RWPE2 (cell line): ENCODE data around the gene MEX3A.

Source experiments
- ATAC-seq: fragments of 200-7000 bp; cut with Tn5 transposase; 3 replicates; pipeline ENCODE4 v1.9.1; 2021; ENCODE audit warnings: low read depth
- DNase-seq: peaks from one replicate; pipeline ENCODE4 v3.0.0-alpha.2; 2020; ENCODE audit warnings: low spot score
- H3K27ac ChIP-seq: fragments of 450-650 bp; 2 replicates; pipeline ENCODE4 v1.5.1; 2017; ENCODE audit warnings: mild to moderate bottlenecking; ENCODE audit not compliant: poor library complexity, severe bottlenecking
- H3K27me3 ChIP-seq: fragments of 250-450 bp; sonication (Bioruptor Pico); 2 replicates; pipeline ENCODE4 v1.5.1; 2021; ENCODE audit warnings: mild to moderate bottlenecking, moderate library complexity; ENCODE audit not compliant: insufficient read depth, poor library complexity, severe bottlenecking
- H3K36me3 ChIP-seq: fragments of 250-450 bp; sonication (Bioruptor Pico); 2 replicates; pipeline ENCODE4 v1.5.1; 2020; ENCODE audit warnings: low read depth, mild to moderate bottlenecking, moderate library complexity
- H3K4me1 ChIP-seq: fragments of 250-450 bp; sonication (Bioruptor Pico); 2 replicates; pipeline ENCODE4 v1.5.1; 2021; ENCODE audit warnings: mild to moderate bottlenecking, moderate library complexity; ENCODE audit not compliant: insufficient read depth, poor library complexity, severe bottlenecking
- H3K4me3 ChIP-seq: fragments of 250-450 bp; sonication (Bioruptor Pico); 2 replicates; pipeline ENCODE4 v1.5.1; 2021; ENCODE audit warnings: mild to moderate bottlenecking, moderate library complexity; ENCODE audit not compliant: severe bottlenecking
- H3K9me3 ChIP-seq: fragments of 250-450 bp; sonication (Bioruptor Pico); 2 replicates; pipeline ENCODE4 v1.5.1; 2021; ENCODE audit warnings: mild to moderate bottlenecking, moderate library complexity; ENCODE audit not compliant: severe bottlenecking
- CTCF ChIP-seq: fragments of 450-650 bp; IDR thresholded peaks from one replicate; pipeline ENCODE4 v1.5.1; 2017; ENCODE audit warnings: mild to moderate bottlenecking, moderate library complexity; ENCODE audit not compliant: poor library complexity, severe bottlenecking

MEX3A gene

GRCh38 chr1:156054500-156055280, 27.6 kb downstream of the MEX3A start, which contains the start of gene LAMTOR2:
Gene LAMTOR2, plus strand, starts transcription at chr1:156054782. Its CDS starts 108 bp downstream, at chr1:156054890.
- no peak for TF ChIP-seq CTCF
- no peaks in the 10 kb centered on the region for H3K4me1 ChIP-seq
- peak within 1 kb of the TSS; percentile 90 for H3K27ac ChIP-seq
- DNase-seq = peak; percentile 96
- peak within 1 kb of the TSS; percentile 87 for H3K4me3 ChIP-seq
- H3K36me3 ChIP-seq = peaks cover 9% of the 10 kb centered on the region
- H3K9me3 ChIP-seq = no peaks in the 10 kb centered on the region
- H3K27me3 ChIP-seq = no peaks in the 10 kb centered on the region
- peak; percentile 82 for ATAC-seq

DNA sequence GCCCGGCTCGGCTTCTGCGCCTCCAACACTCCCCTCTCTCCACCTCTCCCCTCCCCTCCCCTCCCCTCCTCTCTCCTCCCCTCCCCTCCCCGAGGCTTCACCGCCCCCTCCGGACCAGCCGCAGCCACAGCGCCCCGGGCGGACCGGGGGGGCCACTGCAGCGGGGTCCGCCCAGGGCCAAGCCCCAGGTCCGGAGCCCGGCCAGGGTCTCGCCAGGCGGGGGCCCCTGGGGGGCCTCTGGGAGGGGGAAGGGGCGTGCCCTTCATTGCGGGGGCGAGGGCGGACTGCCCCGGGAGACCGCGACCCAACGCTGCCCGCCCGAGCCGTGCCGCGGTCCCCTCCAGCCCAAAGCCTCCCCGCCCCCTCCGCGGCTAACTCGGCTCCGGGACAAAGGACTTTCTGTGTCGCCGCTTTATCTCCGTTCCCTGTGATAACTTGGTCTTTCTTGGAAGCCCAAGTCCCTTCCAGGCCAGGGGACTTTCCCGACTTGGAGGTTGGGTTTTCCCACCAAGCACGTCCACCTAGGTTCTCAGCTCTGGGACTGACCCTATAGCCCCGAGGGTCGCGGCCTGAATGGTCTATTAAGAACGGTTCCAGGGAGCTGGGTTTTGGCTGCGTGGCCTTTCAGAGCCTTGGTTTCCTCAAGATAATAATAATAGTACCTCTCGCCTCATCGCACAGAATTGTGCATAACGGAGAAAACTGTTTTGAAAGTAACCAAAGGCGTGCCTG, 28.3 kb downstream of the MEX3A start, which contains the start of gene UBQLN4:
TSS of gene UBQLN4 (minus strand) at position 31 of the 732 bp plus-strand sequence. CDS start 97 bp downstream, outside the sequence.
- Histone ChIP-seq H3K4me1 (no peaks in the 10 kb centered on the region), H3K4me3 (peak within 1 kb of the TSS; percentile 87), H3K9me3 (no peaks in the 10 kb centered on the region), H3K27ac (peak within 1 kb of the TSS; percentile 90), H3K36me3 (peaks cover 15% of the 10 kb centered on the region), H3K27me3 (no peaks in the 10 kb centered on the region)
- ATAC-seq (peak; percentile 48), DNase-seq (peak; percentile 85)
- peak; percentile 75 for TF ChIP-seq CTCF

- ATAC-seq (peak; percentile 35), DNase-seq (peak; percentile 69)
- no peak for TF ChIP-seq CTCF
- H3K27ac ChIP-seq = peak overlapping the region; percentile 90
- no peaks in the 10 kb centered on the region for H3K4me1 ChIP-seq
- no peaks in the 10 kb centered on the region for H3K9me3 ChIP-seq
- peaks cover 23% of the 10 kb centered on the region for H3K36me3 ChIP-seq
- peak overlapping the region; percentile 87 for H3K4me3 ChIP-seq
- H3K27me3 ChIP-seq = no peaks in the 10 kb centered on the region
Observed at GRCh38 chr1:156052862-156053767, 29.1 kb downstream of the MEX3A start.

- Histone ChIP-seq H3K27ac (no peak overlapping the region), H3K4me3 (no peak overlapping the region), H3K36me3 (peaks cover 30% of the 10 kb centered on the region), H3K27me3 (no peaks in the 10 kb centered on the region), H3K9me3 (no peaks in the 10 kb centered on the region), H3K4me1 (no peaks in the 10 kb centered on the region)
- no peak for ATAC-seq
- DNase-seq = no peak
- TF ChIP-seq CTCF = no peak
Observed at GRCh38 chr1:156051011-156051725, 31.1 kb downstream of the MEX3A start.
